G401.6 (cell line): Measurements from ENCODE around the gene PHYH.
"Not testable (repeated sequence)": the region's sequence is repeated elsewhere in the genome, so short reads cannot be mapped to it uniquely, and the experiment has no call there.

ENCODE experiments used
- FAIRE-seq: peaks from 2 replicates; lab custom pipeline; 2012; peaks lifted over from hg19 to GRCh38; lab: Jason Lieb, UNC

The PHYH gene

DNA sequence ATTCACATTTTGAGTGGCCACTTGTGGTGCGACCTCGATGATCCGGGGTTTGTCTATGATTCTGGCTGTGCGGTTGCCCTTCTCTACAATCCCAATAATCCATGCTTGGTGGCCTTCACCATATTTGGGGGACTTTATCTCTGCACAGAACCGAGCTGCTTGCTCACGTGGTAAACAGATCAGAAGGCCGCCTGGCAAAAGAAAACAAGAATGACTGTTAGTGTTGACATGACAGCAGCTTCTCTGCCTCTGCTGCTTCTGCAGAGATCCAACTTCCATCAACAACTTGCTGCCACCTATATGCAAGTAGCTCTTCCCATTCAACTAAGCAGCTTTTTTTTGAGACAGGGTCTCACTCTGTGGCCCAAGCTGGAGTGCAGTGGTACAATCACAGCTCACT is 19.3 kb upstream of the PHYH start:
- FAIRE-seq, result no peak

DNA sequence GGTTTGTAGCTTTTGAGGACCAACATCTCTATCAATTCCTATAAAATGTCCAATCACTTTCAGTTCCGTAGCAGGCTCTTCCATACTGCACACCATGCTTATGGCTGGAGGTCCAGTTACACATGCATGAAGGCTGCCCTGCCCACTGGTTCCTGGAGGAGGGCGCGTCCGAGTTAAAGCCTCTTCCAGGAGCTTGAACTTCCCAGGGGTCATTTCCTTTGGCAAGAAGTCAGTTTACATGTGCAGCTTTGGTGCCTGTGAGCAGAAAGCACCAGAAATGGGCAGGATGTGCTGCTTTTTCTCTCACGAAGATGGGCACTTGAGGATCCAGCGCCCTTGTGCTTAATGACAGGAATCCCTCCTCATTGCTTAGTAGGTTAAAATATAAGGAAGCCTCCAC is 17.6 kb upstream of the PHYH start:
- no peak for FAIRE-seq

DNA sequence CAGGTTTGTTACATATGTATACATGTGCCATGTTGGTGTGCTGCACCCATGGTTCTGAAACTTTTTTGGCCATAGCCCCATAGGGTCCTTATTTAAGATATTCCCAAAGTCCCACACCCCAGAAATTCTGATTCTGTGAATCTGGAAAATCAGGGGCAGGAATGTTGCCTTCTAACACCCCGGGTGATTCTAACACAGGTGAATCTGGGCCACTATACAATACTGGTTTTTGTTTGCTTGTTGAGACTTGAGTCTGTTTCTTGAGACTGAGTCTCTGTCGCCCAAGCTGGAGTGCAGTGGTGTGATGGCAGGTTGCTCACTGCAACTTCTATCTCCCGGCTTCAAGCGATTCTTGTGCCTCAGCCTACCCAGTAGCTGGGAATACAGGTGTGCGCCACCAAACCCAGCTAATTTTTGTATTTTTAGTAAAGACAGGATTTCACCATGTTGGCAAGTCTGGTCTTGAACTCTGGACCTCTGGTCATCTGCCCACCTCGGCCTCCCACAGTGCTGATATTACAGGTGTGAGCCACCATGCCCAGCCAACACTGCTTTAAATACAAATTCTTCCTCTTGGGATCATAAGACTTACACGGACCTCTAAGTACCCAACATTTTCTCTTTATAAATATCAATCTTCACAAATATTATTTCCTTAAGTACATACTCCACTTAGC is 16.9 kb upstream of the PHYH start:
- FAIRE-seq, result no peak

DNA sequence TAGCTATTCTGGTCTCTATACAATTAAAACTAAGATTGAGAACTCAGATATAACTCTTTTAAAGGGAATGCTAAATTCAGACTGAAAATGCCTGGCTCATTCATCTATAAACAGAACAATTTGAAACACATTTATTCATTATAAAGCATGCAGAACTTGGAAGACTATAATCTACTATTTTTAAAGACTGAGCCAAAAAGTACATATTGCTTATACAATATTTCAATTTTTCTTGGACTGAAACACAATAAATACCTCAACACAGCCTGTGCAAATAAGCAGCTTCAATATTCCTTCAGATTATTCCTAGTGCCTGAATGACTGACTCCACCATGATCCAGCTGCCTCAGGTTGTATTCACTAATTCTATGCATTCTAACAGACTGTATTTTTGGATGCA is 15.5 kb upstream of the PHYH start:
- FAIRE-seq, result no peak

DNA sequence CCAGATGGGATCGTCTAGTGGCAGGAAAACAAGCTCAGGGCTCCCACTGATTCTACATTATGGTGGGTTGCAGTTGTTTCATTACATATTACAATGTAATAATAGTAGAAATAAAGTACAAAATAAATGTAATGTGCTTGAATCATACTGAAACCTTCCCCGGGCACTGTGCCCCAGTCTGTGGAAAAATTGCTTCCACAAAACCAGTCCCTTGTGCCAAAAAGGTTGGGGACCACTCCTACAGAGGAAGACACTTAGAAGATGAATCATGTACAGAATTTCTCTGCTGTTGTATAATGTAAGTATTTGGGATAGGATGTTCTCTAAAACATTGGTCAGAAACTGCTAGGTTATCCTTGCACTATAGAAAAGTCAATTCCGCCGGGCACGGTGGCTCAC is 11.3 kb upstream of the PHYH start:
- no peak for FAIRE-seq

DNA sequence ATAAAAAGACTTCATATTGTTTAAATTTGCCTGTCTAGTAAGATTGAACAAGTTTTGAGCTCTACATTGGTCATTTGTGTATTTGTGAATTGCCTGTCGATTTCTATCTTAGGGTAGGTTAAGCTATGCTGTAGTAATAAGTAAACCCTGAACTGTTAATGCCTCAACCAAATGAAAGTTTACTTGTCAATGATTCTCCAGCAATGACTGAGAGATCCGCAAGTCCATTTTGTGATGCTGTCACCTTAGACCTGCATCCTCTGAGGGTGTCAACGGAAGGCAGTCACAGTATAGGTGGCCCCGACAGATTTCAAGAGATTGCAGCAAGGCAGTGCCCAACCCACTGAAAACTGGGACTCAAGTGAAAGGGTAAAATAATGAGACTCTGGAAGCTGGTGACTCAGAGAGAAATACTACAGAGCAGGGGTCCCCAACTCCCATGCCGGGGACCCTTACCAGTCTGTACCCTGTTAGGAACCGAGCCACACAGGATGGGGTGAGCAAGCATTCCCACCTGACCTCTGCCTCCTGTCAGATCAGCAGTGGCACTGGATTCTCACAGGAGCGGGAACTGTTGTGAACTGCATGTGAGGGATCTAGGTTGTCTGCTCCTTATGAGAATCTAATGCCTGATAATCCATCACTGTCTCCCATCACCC is 10.8 kb upstream of the PHYH start:
- no peak for FAIRE-seq

- no peak for FAIRE-seq
Observed at GRCh38 chr10:13309792-13310191, 9.9 kb upstream of the PHYH start.

GRCh38 chr10:13308096-13308495 is 8.2 kb upstream of the PHYH start:
- FAIRE-seq, result no peak

DNA sequence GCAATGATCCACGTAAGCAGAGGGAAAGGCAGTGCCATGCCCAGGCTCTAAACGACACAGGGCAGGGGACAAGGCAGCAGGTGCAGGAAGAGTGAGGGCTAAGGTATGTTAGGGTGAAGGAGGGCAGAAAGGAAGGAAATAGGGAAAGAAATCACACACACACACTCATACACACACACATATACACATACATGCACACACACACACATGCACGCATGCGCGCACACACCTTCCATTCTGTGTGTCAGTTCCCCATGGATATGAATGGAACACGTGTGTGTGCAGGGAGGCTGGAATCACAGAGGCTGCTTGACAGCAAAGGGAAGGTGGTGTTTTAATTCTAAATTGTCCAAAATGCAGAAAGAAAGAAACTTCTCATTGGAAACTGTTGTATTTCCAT is 6.2 kb upstream of the PHYH start:
- FAIRE-seq, result no peak

DNA sequence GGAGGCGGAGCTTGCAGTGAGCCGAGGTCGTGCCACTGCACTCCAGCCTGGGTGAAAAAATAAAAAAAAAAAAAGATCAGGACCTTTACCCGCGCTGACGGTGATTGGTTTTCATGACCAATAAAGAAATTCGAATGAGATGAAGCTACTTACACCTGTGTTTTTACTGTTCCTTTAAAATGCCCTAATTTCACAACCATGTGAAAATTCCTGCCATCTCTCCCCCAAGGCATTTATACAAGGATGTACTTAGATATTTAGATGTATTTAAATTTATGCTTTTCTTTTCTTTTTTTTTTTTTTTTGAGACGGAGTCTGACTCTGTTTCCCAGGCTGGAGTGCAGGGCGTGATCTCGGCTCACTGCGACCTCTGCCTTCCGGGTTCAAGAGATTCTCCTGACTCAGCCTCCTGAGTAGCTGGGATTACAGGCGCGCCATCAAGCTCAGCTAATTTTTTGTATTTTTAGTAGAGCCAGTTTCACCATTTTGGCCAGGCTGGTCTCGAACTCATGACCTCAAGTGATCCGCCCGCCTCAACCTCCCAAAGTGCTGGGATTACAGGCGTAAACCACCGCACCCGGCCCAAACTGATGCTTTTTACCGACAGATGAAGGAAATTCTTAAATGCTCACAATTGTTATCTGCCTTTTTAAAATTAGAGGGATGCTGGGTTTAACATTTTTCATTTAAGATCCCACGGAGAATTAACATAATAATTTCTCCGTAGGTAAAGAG is 3.1 kb upstream of the PHYH start:
- no peak for FAIRE-seq

- no peak for FAIRE-seq
Observed at GRCh38 chr10:13298748-13299436, 972 bp downstream of the PHYH start.

- FAIRE-seq, result no peak
Observed at GRCh38 chr10:13296476-13296875, 3.4 kb downstream of the PHYH start.

GRCh38 chr10:13294784-13295183 is 5.1 kb downstream of the PHYH start:
- no peak for FAIRE-seq

- FAIRE-seq, result no peak
Observed at GRCh38 chr10:13291821-13292773, 7.8 kb downstream of the PHYH start.

- no peak for FAIRE-seq
Observed at GRCh38 chr10:13291061-13291460, 8.8 kb downstream of the PHYH start.

- no peak for FAIRE-seq
Observed at GRCh38 chr10:13284050-13284449, 15.8 kb downstream of the PHYH start.

DNA sequence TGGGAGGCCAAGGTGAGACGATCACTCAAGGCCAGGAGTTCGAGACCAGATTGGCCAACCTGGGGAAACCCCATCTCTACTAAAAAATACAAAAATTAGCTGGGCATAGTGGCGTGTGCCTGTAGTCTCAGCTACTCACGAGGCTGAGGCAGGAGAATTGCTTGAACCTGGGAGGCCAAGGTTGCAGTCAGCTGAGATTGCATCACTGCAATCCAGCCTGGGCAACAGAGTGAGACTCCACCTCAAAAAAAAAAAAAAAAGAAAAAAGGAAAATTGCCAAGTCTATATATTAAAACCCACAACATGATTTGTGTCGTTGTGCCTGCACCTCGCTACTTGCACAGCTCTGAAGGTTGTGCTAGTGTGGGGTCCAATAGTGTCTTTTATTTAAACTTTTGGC is 17.5 kb downstream of the PHYH start:
- not testable (repeated sequence) for FAIRE-seq

DNA sequence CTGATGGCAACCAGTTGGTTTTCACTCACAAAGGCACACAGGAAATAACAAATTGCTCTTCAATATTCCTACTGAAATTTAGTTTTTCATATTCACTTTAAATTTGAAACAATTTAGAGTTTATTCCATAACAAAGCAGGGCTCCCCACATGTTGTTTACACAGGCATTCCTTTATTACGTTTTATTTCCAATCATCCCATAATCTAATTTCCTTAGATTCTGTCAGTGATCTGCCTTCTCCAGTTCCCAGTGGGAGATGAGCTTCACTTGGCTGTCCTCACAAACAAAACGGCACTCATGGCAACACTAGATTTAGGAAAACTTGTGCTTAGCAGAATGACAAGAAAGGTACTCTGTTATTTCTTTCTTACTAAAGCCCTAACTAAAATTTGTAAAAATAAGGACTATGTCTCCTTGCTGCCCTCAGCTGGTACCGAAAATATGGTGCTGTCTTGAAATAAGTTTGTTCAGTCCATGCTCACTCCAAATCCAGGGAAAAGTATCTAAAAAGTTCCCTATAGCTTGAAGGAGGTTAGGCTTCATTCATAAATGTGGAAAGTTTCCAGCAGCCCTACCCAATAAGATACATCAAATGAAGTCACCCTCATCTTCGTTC is 23.0 kb downstream of the PHYH start:
- peak; percentile 78 for FAIRE-seq

DNA sequence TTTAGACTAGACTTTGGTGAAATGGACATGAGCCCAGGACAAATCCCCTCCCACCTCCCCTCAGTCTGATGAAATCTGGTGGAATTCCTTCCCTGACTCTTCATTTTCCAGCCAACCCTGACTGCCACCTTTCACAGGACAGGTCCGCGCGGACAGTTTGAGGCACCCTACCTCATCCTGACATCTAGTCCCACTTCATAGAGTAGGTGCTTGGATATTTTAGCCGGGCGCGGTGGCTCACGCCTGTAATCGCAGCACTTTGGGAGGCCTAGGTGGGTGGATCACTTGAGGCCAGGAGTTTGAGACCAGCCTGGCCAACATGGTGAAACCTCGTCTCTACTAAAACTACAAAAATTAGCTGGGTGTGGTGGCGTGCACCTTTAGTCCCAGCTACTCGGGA is 23.7 kb downstream of the PHYH start:
- not testable (repeated sequence) for FAIRE-seq

DNA sequence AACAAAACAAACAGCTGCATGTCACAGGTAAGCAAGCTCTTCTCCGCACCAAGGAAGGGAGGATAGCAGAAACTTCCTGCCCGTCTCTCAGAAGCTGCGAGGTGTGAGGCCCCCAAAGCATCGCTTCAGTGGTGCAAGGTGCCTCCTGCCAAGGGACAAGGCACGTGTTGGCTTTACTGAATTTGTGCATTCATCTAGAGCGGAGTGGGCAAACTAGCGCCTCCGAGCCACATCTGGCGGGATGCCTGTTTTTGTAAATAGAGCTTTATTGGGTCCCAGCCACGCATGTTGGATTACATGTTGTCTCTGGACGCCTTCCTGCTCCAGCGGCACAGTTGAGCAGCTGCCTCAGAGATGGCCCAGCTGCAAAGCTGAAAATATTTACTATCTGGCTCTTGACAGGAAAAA is 27.7 kb downstream of the PHYH start:
- FAIRE-seq, result no peak

GRCh38 chr10:13271552-13272163 is 28.2 kb downstream of the PHYH start:
- no peak for FAIRE-seq
